ENCODE data around the gene MPZL1.

Gene MPZL1

DNA sequence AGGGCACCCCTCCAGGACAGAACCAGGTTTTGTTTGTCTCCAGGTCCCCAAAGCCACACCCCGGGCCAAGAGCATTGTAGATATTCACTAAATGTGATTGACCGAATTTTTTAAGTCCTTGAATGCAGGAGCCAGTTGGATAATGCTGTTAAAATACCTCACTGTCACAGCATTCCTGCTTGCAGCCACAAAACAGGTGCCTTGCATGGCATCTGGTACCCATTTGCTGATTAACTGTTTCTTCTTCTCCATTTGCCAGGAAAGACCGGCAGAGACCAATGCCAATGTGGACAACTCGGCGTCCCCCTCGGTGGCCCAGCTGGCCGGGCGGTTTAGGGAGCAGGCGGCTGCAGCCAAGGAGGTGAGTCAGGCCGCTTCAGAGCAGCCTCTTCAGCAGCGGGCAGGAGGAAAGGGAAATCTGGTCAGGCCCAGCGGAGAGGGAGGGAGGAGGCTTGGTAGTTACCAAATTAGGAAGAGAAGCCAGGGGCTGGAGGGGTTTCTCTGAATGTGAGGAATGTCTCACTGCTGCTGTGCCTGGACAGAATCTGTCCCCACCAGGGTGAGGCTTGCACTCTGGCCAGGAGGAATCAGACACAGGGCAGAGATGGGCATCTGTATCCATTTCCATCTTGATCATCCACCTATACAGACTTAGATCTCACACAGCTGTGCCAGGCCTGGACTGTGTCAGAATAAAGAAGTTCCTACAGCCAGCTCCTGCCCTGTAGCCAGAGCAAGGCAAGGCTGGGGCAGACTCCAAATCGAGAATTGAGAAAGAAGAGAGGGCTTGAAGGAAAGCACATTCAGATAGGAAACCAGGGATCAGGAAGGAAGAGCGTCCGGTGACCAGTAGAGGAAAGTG lies 37.9 kb upstream of the MPZL1 start:
- Histone ChIP-seq H3K36me3 (ENCODE audit: insufficient read depth, low read length) (no peaks in the 10 kb centered on the region), H3K27me3 (ENCODE audit: insufficient read depth, low read length) (peaks cover 23% of the 10 kb centered on the region), H3K9me3 (ENCODE audit: low read length) (no peaks in the 10 kb centered on the region), H3K4me1 (ENCODE audit: insufficient read depth, low read length) (no peaks in the 10 kb centered on the region), H2AFZ (ENCODE audit: low read depth, low read length) (no peak overlapping the region), H3K4me3 (ENCODE audit: low read length) (no peak overlapping the region)

DNA sequence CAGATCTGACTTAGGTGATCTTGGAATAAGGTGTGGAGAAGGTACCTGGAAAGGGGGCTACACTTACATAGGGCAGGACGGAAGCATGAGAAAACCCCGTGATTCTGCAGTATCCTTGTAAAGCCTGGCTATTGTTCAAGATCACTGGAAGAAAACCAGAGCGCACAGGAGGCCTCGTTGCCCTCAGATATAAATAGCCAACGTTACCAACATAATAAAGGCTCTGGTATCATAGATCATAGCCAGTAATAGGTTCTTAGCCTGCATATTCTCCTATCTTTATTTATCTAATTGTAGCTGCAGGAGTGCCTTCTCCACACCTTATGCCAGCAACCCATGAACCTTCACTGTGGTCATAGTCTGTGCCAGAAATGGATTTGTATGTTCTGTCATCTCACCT lies 35.9 kb upstream of the MPZL1 start:
- no peaks in the 10 kb centered on the region for H3K9me3 ChIP-seq (ENCODE audit: low read length)
- H3K4me3 ChIP-seq (ENCODE audit: low read length): no peak overlapping the region
- no peaks in the 10 kb centered on the region for H3K4me1 ChIP-seq (ENCODE audit: insufficient read depth, low read length)
- H3K36me3 ChIP-seq (ENCODE audit: insufficient read depth, low read length): no peaks in the 10 kb centered on the region
- peaks cover 22% of the 10 kb centered on the region for H3K27me3 ChIP-seq (ENCODE audit: insufficient read depth, low read length)
- no peak overlapping the region for H2AFZ ChIP-seq (ENCODE audit: low read depth, low read length)

DNA sequence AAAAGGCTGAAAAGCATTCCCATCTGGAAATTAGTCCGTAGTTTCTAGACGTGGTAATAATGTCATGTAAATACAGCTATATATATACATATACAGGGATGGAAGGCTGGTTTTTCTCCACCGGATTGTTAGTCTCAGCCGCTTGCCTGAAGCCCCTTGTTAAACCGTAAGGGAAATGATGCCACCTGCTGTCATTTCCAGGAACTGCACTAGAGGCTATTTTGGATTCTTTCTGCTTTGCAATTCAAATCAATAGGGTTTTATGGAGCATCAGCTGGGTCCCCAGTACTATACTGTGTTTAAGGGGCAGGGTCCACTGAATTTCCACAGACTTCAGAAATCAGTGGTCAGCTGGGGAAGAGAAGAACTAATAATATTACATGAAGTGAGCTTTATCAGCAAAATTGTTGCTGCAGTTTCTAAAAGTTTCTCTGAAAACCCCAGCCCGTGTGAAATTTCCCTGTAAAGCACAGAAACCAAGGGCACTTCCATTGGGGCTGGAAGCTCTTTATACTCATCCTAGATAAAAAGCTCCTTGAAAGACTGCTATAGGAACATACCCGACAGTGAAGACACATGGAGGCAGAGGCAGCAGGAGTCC lies 33.8 kb upstream of the MPZL1 start:
- H3K27me3 ChIP-seq (ENCODE audit: insufficient read depth, low read length): peaks cover 29% of the 10 kb centered on the region
- no peak overlapping the region for H2AFZ ChIP-seq (ENCODE audit: low read depth, low read length)
- H3K9me3 ChIP-seq (ENCODE audit: low read length): no peaks in the 10 kb centered on the region
- no peak overlapping the region for H3K4me3 ChIP-seq (ENCODE audit: low read length)
- H3K36me3 ChIP-seq (ENCODE audit: insufficient read depth, low read length): no peaks in the 10 kb centered on the region
- no peaks in the 10 kb centered on the region for H3K4me1 ChIP-seq (ENCODE audit: insufficient read depth, low read length)

GRCh38 chr1:167689567-167689920 lies 32.2 kb upstream of the MPZL1 start:
- no peaks in the 10 kb centered on the region for H3K9me3 ChIP-seq (ENCODE audit: low read length)
- H3K4me3 ChIP-seq (ENCODE audit: low read length): no peak overlapping the region
- H3K36me3 ChIP-seq (ENCODE audit: insufficient read depth, low read length): no peaks in the 10 kb centered on the region
- H3K4me1 ChIP-seq (ENCODE audit: insufficient read depth, low read length): no peaks in the 10 kb centered on the region
- no peak overlapping the region for H2AFZ ChIP-seq (ENCODE audit: low read depth, low read length)
- peaks cover 22% of the 10 kb centered on the region for H3K27me3 ChIP-seq (ENCODE audit: insufficient read depth, low read length)

DNA sequence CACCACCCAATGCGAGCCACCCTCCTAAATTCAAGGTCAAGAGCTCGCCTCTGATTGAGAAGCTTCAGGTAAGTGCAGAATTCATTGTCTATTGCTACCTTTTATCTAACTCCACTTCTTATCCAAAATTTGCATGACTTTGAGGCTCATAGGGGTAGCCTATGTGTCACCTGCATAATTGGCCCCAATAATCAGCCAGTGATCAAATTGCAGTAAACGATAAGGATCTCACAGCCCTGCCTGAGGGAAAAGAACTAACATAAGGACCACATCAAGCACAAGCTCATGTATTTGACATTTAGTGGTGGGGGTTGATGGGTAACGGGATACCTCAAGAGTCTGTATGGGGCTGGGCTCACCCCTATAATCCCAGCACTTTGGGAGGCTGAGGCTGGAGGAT lies 31.7 kb upstream of the MPZL1 start:
- no peak overlapping the region for H2AFZ ChIP-seq (ENCODE audit: low read depth, low read length)
- no peak overlapping the region for H3K4me3 ChIP-seq (ENCODE audit: low read length)
- no peaks in the 10 kb centered on the region for H3K4me1 ChIP-seq (ENCODE audit: insufficient read depth, low read length)
- no peaks in the 10 kb centered on the region for H3K9me3 ChIP-seq (ENCODE audit: low read length)
- peaks cover 21% of the 10 kb centered on the region for H3K27me3 ChIP-seq (ENCODE audit: insufficient read depth, low read length)
- no peaks in the 10 kb centered on the region for H3K36me3 ChIP-seq (ENCODE audit: insufficient read depth, low read length)

GRCh38 chr1:167693425-167694045 lies 28.2 kb upstream of the MPZL1 start:
- Histone ChIP-seq H3K36me3 (ENCODE audit: insufficient read depth, low read length) (no peaks in the 10 kb centered on the region), H3K9me3 (ENCODE audit: low read length) (no peaks in the 10 kb centered on the region), H3K4me1 (ENCODE audit: insufficient read depth, low read length) (no peaks in the 10 kb centered on the region), H3K27me3 (ENCODE audit: insufficient read depth, low read length) (peaks cover 10% of the 10 kb centered on the region), H2AFZ (ENCODE audit: low read depth, low read length) (no peak overlapping the region), H3K4me3 (ENCODE audit: low read length) (no peak overlapping the region)

GRCh38 chr1:167694691-167695090 lies 27.1 kb upstream of the MPZL1 start:
- Histone ChIP-seq H3K36me3 (ENCODE audit: insufficient read depth, low read length) (no peaks in the 10 kb centered on the region), H3K27me3 (ENCODE audit: insufficient read depth, low read length) (peaks cover 10% of the 10 kb centered on the region), H3K4me3 (ENCODE audit: low read length) (no peak overlapping the region), H3K9me3 (ENCODE audit: low read length) (no peaks in the 10 kb centered on the region), H3K4me1 (ENCODE audit: insufficient read depth, low read length) (no peaks in the 10 kb centered on the region), H2AFZ (ENCODE audit: low read depth, low read length) (no peak overlapping the region)

DNA sequence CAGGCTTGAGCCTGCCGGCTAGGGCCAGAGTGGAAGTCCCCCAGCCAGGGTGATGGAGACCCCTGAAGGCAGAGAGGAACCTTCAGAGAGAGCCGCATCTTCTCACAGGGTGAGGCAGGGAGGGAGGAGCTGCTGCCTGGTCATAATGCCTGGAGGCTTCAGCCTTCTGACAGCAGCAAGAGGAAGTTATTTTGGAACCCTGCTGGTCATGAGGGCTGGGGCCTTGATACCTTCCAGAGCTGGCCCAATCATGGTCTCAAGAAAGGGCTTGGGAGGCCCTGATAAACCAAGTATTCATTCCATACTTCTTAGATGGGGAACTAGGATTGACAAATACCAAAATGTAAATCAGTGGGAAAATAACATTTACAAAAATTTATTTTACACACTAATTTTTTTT lies 26.6 kb upstream of the MPZL1 start:
- H3K9me3 ChIP-seq (ENCODE audit: low read length): no peaks in the 10 kb centered on the region
- no peaks in the 10 kb centered on the region for H3K36me3 ChIP-seq (ENCODE audit: insufficient read depth, low read length)
- no peaks in the 10 kb centered on the region for H3K4me1 ChIP-seq (ENCODE audit: insufficient read depth, low read length)
- no peak overlapping the region for H2AFZ ChIP-seq (ENCODE audit: low read depth, low read length)
- H3K4me3 ChIP-seq (ENCODE audit: low read length): no peak overlapping the region
- peaks cover 10% of the 10 kb centered on the region for H3K27me3 ChIP-seq (ENCODE audit: insufficient read depth, low read length)

- H3K4me1 ChIP-seq (ENCODE audit: insufficient read depth, low read length): no peaks in the 10 kb centered on the region
- no peaks in the 10 kb centered on the region for H3K9me3 ChIP-seq (ENCODE audit: low read length)
- H3K27me3 ChIP-seq (ENCODE audit: insufficient read depth, low read length): peaks cover 6% of the 10 kb centered on the region
- no peak overlapping the region for H3K4me3 ChIP-seq (ENCODE audit: low read length)
- H2AFZ ChIP-seq (ENCODE audit: low read depth, low read length): no peak overlapping the region
- no peaks in the 10 kb centered on the region for H3K36me3 ChIP-seq (ENCODE audit: insufficient read depth, low read length)
Measured at GRCh38 chr1:167695756-167696561, 25.8 kb upstream of the MPZL1 start.

DNA sequence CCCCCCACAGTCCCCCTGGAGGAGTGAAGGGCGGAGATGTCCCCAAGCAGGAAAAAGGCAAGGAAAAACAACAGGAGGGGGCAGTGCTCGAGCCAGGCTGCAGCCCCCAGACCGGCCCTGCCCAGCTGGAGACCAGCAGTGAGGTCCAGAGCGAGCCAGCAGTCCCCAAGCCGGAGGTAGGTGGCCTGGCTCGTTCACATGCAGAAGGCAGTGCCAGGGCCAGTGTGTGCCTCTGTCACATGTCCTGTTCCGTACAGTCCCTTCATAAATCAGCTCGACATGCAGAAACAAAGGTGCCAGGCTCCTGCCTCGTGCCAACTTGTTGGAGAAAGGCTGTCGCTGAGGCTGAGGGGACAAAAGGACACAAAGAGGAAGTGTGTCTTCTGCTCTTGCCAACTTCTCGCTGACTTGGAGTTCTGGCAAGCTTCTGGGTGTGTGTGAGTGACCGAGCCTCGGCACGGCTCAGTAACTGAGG lies 24.1 kb upstream of the MPZL1 start:
- no peaks in the 10 kb centered on the region for H3K9me3 ChIP-seq (ENCODE audit: low read length)
- no peaks in the 10 kb centered on the region for H3K4me1 ChIP-seq (ENCODE audit: insufficient read depth, low read length)
- no peaks in the 10 kb centered on the region for H3K36me3 ChIP-seq (ENCODE audit: insufficient read depth, low read length)
- H3K4me3 ChIP-seq (ENCODE audit: low read length): no peak overlapping the region
- H3K27me3 ChIP-seq (ENCODE audit: insufficient read depth, low read length): no peaks in the 10 kb centered on the region
- H2AFZ ChIP-seq (ENCODE audit: low read depth, low read length): no peak overlapping the region

DNA sequence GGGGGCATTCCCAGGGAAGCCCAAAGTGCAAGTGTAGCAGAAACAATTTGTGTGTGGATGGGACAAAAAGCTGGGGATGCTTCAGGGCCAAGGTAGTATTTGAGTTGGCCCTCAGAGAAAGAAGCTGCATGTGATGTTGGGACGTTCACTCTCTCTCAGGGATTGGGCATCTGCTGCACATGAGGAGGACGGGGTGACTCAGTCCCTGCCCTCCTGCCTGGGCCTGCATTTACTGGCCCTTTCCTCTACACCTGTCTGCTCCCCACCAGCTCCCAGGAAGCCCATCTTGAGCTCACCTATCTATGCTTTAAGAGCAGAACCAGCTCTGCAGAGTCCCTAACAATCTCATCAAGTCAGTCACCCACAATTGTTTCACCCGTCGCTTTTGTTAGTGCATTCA lies 23.5 kb upstream of the MPZL1 start:
- H3K36me3 ChIP-seq (ENCODE audit: insufficient read depth, low read length): no peaks in the 10 kb centered on the region
- H2AFZ ChIP-seq (ENCODE audit: low read depth, low read length): no peak overlapping the region
- H3K9me3 ChIP-seq (ENCODE audit: low read length): no peaks in the 10 kb centered on the region
- no peaks in the 10 kb centered on the region for H3K4me1 ChIP-seq (ENCODE audit: insufficient read depth, low read length)
- no peak overlapping the region for H3K4me3 ChIP-seq (ENCODE audit: low read length)
- H3K27me3 ChIP-seq (ENCODE audit: insufficient read depth, low read length): peaks cover 3% of the 10 kb centered on the region

DNA sequence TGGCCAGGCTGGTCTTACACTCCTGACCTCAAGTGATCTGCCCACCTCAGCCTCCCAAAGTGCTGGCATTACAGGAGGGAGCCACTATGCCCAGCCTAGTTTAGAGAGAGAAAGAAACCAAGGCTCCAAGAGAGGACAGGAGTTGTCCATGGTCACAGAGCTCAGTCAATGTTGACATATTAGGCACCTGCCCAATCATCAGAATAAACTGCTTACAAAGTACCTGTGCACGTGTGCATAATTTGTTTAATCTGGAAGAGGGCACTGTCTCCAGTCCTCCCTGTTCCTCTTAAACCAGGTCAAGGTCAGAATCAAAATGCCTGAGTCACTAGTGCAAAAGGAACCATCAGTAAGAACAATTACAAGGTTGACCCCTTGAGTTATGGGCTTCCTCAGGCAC lies 20.3 kb upstream of the MPZL1 start:
- Histone ChIP-seq H3K4me3 (ENCODE audit: low read length) (no peak overlapping the region), H3K9me3 (ENCODE audit: low read length) (no peaks in the 10 kb centered on the region), H3K36me3 (ENCODE audit: insufficient read depth, low read length) (no peaks in the 10 kb centered on the region), H2AFZ (ENCODE audit: low read depth, low read length) (no peak overlapping the region), H3K4me1 (ENCODE audit: insufficient read depth, low read length) (peaks cover 9% of the 10 kb centered on the region), H3K27me3 (ENCODE audit: insufficient read depth, low read length) (peaks cover 16% of the 10 kb centered on the region)

GRCh38 chr1:167703557-167703956 lies 18.2 kb upstream of the MPZL1 start:
- Histone ChIP-seq H3K4me3 (ENCODE audit: low read length) (no peak overlapping the region), H3K9me3 (ENCODE audit: low read length) (no peaks in the 10 kb centered on the region), H3K27me3 (ENCODE audit: insufficient read depth, low read length) (peaks cover 16% of the 10 kb centered on the region), H3K36me3 (ENCODE audit: insufficient read depth, low read length) (no peaks in the 10 kb centered on the region), H3K4me1 (ENCODE audit: insufficient read depth, low read length) (peaks cover 9% of the 10 kb centered on the region), H2AFZ (ENCODE audit: low read depth, low read length) (no peak overlapping the region)
